ENCODE measurements around the gene NTMT2.
A peak's percentile ranks its signal among the peaks of the same experiment; 100 is the strongest.
"Not testable (repeated sequence)": the region's sequence is repeated elsewhere in the genome, so short reads cannot be mapped to it uniquely, and the experiment has no call there.

Gene NTMT2

GRCh38 chr1:170157820-170158219 lies 12.1 kb downstream of the NTMT2 start:
- no peak for DNase-seq (ENCODE audit: low read depth)

DNA sequence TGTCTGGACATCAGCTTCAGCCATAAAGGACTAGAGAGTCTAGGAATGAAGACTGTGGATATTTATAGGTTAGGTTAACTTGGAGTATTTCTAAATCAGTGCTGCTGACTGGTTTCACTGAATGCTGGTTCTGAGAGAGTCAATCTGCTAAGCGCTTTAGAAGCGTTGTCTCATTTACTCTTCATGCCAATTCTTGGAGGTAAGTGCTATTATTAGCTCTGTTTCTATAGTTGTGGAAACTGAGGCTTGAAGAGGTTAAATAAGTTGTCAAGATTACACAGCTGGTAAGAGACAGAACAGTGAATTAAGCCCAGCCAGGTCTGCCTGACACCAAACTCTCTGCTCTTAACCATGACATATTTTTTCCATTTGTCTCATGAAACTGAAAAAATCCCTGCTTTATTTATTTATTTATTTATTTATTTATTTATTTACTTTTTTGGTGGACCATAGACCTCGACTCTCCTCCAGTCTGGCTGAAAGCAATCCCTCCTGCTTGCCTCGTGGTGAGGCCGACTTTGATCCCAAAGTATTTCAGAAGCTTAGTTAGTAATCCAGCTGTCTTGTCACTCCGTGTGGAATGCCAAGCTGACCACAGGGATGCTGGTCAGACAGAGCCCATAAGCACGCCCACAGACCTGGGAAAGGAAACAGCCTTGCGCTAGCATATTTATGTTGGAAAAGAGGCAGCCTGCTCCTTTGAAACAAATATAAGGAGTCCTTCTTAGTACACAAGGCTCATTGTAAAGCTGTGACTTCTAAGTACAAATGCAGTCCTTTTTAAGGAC lies 16.9 kb downstream of the NTMT2 start:
- peak; percentile 87 for DNase-seq (ENCODE audit: low read depth)

DNA sequence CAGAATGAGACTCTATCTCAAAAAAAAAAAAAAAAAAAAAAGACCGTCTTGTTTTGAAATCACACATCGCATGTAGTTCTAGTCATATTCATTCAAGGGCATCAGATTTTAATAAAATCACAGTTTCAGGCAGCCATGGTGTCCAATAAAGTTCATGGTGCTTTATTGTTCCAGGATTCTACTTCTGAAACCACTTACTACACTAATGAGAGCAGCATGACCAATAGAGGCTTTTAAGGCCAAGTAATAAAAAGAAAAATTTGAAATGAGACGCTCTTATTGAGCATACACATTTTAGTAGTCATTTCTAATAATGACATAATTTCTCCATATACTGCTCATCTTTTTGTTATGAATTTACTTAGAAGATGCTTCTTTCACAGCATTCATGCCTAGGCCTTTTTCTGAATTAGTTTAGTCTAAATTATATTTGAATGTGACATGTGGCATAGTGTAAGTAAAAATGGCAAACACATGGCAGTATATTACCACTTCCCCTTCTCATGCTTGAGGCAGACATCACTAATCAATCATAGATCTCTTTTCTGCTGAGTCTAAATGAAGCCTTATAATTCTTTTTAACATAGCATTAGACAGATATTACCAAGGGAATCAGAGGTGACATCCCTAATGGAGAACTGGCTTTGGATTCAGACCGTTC lies 18.5 kb downstream of the NTMT2 start:
- DNase-seq (ENCODE audit: low read depth), result no peak

- no peak for DNase-seq (ENCODE audit: low read depth)
Observed at GRCh38 chr1:170166518-170167180, 20.9 kb downstream of the NTMT2 start.

GRCh38 chr1:170168265-170168664 lies 22.5 kb downstream of the NTMT2 start:
- peak; percentile 2 for DNase-seq (ENCODE audit: low read depth)

GRCh38 chr1:170170513-170170912 lies 24.8 kb downstream of the NTMT2 start:
- DNase-seq (ENCODE audit: low read depth), result not testable (repeated sequence)

DNA sequence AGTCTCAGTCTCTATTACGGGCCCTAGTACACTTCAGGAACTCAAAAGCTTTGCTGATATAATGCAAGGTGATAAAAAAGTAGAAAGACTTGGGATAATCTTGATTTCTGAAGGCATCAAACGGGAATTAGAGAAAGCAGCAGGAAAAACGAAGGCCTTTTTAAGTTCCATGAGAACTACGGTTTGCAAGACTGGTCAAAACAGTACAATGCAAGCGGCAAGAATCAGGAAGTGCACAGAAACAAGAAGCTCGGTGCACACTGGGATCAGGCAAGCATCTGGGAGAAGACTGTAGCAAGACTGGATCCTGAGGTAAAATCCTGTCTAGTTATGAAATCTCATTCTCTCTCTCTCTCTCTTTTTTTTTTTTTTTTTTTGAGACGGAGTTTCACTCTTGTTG lies 28.6 kb downstream of the NTMT2 start:
- no peak for DNase-seq (ENCODE audit: low read depth)

- DNase-seq (ENCODE audit: low read depth), result no peak
Observed at GRCh38 chr1:170175041-170175440, 29.3 kb downstream of the NTMT2 start.

- DNase-seq (ENCODE audit: low read depth), result no peak
Observed at GRCh38 chr1:170175484-170175883, 29.7 kb downstream of the NTMT2 start.

DNA sequence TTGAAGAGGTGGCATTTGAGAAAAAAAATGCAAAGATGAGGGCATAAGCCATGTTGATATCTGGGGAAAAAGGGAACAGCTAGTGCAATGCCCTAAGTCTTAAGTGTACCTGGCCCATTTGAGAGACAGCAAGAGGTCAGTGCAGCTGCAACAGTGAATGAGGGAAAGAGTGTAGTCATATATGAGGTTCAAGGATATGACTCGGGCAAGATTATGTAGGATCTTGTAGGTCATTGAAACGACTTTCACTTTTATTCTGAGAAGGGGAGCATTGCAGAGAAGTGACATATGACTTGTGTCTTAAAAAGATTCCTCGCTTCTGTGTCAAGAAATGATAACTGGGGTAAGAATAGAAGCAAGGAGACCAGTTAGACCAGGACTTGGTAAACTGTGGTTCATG lies 31.0 kb downstream of the NTMT2 start:
- no peak for DNase-seq (ENCODE audit: low read depth)

GRCh38 chr1:170182442-170182841 lies 36.7 kb downstream of the NTMT2 start:
- no peak for DNase-seq (ENCODE audit: low read depth)

DNA sequence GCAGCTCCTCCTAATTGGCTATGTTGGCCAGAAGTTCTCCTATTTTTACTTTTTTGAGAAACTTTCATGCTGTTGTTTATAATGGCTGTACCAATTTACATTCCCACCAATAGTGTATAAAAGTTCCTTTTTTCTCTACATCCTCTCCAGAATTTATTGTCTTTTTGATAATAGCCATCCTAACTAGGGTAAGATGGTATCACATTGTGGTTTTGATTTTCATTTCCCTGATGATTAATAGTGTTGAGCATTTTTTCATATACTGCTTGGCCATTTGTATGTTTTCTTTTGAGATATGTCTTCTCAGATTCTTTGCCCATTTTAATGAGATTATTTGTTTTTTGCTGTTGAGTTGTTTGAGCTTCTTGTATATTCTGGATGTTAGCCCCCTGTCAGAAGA lies 46.8 kb downstream of the NTMT2 start:
- no peak for DNase-seq (ENCODE audit: low read depth)

GRCh38 chr1:170194451-170194850 lies 48.7 kb downstream of the NTMT2 start:
- no peak for DNase-seq (ENCODE audit: low read depth)

DNA sequence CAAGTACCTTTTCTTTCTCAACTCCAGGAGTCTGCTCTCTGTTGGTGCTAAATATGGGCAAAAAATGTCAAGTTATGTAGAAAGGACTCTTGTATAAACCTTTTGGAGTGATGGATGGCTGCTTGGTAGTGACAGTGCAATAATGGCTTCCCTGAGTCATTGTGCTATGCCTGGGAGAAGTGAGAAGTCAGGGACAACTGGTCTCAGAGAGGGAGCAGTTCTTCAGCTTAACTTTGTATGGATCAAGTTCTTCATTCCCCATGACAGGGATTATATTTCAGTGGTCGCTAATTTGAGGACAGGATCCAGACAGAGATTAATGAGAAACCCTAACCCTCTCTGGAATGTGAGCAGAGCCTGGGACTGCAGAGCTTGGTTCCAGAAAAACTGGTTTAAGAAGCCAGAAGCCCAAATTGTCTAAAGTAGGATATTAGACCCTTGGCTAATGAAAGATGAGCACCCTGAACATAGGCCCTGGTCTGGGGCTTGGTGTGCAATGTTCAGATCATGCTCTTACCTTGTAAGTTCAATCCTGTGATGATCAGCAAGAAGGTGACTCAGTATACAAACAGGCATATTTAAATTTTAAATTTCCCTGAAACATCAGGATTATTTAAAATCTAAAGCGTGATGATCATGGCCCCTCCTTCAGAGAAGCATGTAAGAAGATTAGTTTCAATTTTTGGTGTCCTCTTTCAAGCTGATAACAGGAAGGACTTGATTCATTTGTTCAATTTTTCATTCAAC lies 50.9 kb downstream of the NTMT2 start:
- DNase-seq (ENCODE audit: low read depth), result no peak

- no peak for DNase-seq (ENCODE audit: low read depth)
Observed at GRCh38 chr1:170198090-170198489, 52.3 kb downstream of the NTMT2 start.

DNA sequence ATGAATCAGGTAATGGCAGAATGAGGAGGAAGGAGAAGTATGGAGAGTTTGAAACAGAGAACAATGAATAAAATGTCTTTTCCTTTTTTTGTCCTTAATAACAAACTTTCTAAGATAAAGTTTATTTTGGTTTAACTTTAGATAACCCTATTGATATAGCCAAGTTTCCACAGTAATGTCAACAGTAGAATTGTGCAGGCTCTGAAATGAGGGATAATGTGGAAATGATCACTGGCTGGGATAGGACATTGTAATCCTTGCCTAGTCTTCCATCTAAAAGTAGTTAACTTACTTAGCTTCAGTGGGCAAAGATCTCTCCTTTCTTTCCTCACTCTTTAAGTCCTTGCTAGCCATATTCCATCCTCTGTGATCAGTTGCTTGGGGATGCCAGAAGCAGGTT lies 52.8 kb downstream of the NTMT2 start:
- DNase-seq (ENCODE audit: low read depth), result no peak

DNA sequence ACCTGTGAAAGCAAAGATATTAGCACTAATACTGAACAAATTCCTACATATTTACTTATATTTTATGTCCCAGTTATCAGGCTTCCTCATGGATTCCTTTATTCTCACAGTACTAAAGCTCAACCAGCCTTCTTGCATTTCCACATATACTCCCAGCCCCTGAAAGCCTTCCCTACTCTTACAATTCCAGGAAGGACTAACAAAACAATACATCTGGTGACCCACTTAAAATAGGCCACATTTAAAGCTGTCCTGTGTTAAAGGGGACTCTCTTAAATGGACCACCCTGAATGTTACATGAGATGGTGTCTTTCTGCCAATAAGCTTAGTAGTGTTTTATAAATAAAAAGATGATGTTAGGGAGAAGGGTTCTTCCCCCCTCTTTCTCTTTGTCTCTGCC lies 54.4 kb downstream of the NTMT2 start:
- no peak for DNase-seq (ENCODE audit: low read depth)

DNA sequence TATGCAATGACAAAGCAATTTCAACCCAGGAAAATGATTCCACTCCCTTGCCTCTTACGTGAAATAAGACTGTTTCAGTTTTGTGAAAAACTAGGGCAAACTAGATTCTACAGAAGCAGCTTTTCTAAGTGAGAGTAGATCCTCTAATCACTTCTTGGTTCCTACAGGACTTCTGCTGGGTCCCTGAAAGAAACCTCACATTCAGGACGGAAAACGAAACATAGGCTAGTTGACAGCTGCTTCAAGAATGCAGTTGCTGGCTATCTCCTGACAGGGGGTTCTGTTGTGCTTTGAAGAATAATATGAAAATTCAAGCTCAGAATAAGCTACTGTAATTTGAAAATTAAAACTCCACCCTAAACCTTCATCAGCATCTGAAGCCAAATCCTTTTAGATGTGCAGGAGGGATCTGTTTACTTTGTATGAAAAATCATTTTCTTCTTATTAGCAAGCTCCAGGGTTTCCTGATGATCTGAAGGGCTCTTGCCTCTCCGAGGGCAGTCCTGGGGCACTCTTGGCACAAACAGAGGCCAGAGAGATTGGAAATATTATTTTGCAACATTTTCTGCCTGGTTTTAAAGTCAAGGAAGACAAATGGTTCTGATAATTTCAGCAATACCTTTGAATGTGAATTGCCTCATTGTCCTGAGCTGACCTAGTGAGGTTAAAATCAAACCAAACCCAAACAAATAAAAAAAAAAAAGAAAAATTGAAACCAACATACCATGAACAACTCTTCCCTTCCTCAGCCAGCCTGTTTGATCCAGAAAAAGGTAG lies 55.0 kb downstream of the NTMT2 start:
- no peak for DNase-seq (ENCODE audit: low read depth)

DNA sequence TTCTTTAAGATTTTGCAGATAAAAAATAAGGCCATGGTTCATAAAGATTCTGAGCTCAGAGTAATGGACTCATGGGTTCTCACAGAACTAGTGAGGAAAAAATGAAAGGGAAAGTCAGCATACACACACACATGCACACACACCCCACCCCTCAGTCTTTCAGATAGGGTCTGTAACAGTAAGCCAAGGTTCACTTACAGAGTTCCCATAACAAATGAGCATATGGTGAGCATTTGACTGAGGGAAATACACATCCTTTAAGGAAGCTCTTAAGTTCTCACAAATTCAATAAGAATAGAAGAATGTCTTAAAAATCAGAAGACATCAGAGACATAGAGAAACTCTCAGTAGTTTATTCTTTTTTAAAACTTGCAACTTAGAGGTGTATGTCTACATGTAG lies 57.9 kb downstream of the NTMT2 start:
- no peak for DNase-seq (ENCODE audit: low read depth)

DNA sequence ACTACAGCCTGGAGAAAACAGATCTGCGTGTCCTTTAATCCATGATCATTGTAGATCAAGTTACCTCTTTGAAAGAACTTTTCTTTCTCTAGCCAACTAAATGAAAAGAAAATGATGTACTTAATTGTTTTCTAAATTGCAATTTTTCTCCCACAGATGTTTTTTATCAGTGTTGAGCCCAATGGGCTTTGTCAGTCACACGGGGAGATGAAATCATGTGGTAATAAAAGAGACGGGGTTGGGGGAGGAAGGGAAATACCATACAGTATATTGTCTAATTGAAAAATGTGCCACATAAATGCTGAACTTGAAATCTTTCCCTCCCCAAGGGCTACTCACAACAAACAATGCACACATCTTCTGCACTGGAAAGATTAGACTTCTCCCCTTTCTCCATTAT lies 58.4 kb downstream of the NTMT2 start:
- no peak for DNase-seq (ENCODE audit: low read depth)

- no peak for DNase-seq (ENCODE audit: low read depth)
Observed at GRCh38 chr1:170205301-170205700, 59.5 kb downstream of the NTMT2 start.

- DNase-seq (ENCODE audit: low read depth), result no peak
Observed at GRCh38 chr1:170209125-170209524, 63.4 kb downstream of the NTMT2 start.

All from amniotic epithelial cell (primary cell).